ENCODE results near the gene S100PBP.

The S100PBP gene

GRCh38 chr1:32811917-32812316, 5.5 kb upstream of the S100PBP start:
- Histone ChIP-seq H3K27ac (ENCODE audit: low read length) (no peak overlapping the region), H3K4me1 (ENCODE audit: control insufficient read depth, low read depth, low read length) (peaks cover 12% of the 10 kb centered on the region), H3K36me3 (ENCODE audit: control insufficient read depth, low read depth, low read length) (peaks cover 32% of the 10 kb centered on the region), H3K9ac (ENCODE audit: low read length) (no peak overlapping the region), H3K4me3 (ENCODE audit: low read length) (no peak overlapping the region), H3K9me3 (ENCODE audit: control insufficient read depth, low read depth, low read length) (no peaks in the 10 kb centered on the region), H3K27me3 (ENCODE audit: control insufficient read depth, insufficient read depth, low read length) (no peaks in the 10 kb centered on the region)

GRCh38 chr1:32813941-32814739, 3.3 kb upstream of the S100PBP start:
- no peak overlapping the region for H3K4me3 ChIP-seq (ENCODE audit: low read length)
- peaks cover 21% of the 10 kb centered on the region for H3K4me1 ChIP-seq (ENCODE audit: control insufficient read depth, low read depth, low read length)
- H3K9ac ChIP-seq (ENCODE audit: low read length), result no peak overlapping the region
- no peaks in the 10 kb centered on the region for H3K27me3 ChIP-seq (ENCODE audit: control insufficient read depth, insufficient read depth, low read length)
- no peaks in the 10 kb centered on the region for H3K9me3 ChIP-seq (ENCODE audit: control insufficient read depth, low read depth, low read length)
- H3K36me3 ChIP-seq (ENCODE audit: control insufficient read depth, low read depth, low read length), result peaks cover 19% of the 10 kb centered on the region
- H3K27ac ChIP-seq (ENCODE audit: low read length), result no peak overlapping the region

DNA sequence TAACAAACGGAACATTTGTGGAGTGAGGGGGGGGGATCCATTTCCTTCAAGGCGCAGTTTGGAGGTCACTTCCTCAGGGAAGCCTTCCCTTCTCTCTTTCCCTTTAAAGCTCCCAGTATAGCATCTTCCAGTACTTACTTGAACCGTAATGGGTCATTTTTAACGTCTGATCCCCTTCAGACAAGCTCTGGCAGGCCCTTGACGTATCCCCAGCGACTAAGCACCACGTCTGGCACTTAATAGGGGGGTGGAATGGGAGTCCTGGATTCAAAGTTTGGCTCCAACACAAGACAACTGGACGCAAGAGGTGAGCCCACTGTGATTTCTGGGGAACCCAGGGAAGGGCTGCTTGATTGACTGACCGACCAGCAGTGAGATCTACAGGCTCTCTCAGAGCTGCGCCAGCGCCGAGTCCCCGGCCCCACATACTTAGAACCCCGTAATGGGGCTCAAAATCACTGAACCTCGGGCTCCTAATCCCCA, 736 bp upstream of the S100PBP start:
- Histone ChIP-seq H3K4me3 (ENCODE audit: low read length) (peak overlapping the region; percentile 99), H3K9ac (ENCODE audit: low read length) (peak overlapping the region; percentile 100), H3K9me3 (ENCODE audit: control insufficient read depth, low read depth, low read length) (no peaks in the 10 kb centered on the region), H3K27me3 (ENCODE audit: control insufficient read depth, insufficient read depth, low read length) (no peaks in the 10 kb centered on the region), H3K4me1 (ENCODE audit: control insufficient read depth, low read depth, low read length) (peaks cover 21% of the 10 kb centered on the region), H3K36me3 (ENCODE audit: control insufficient read depth, low read depth, low read length) (no peaks in the 10 kb centered on the region), H3K27ac (ENCODE audit: low read length) (peak overlapping the region; percentile 96)

- peak overlapping the region; percentile 98 for H3K9ac ChIP-seq (ENCODE audit: low read length)
- H3K36me3 ChIP-seq (ENCODE audit: control insufficient read depth, low read depth, low read length), result no peaks in the 10 kb centered on the region
- no peaks in the 10 kb centered on the region for H3K9me3 ChIP-seq (ENCODE audit: control insufficient read depth, low read depth, low read length)
- H3K4me3 ChIP-seq (ENCODE audit: low read length), result peak overlapping the region; percentile 99
- peak overlapping the region; percentile 97 for H3K27ac ChIP-seq (ENCODE audit: low read length)
- H3K27me3 ChIP-seq (ENCODE audit: control insufficient read depth, insufficient read depth, low read length), result no peaks in the 10 kb centered on the region
- peaks cover 14% of the 10 kb centered on the region for H3K4me1 ChIP-seq (ENCODE audit: control insufficient read depth, low read depth, low read length)
Measured at GRCh38 chr1:32817815-32818786, 648 bp downstream of the S100PBP start.

- Histone ChIP-seq H3K4me3 (ENCODE audit: low read length) (peak overlapping the region; percentile 99), H3K36me3 (ENCODE audit: control insufficient read depth, low read depth, low read length) (no peaks in the 10 kb centered on the region), H3K27ac (ENCODE audit: low read length) (peak overlapping the region; percentile 97), H3K4me1 (ENCODE audit: control insufficient read depth, low read depth, low read length) (peaks cover 14% of the 10 kb centered on the region), H3K9me3 (ENCODE audit: control insufficient read depth, low read depth, low read length) (no peaks in the 10 kb centered on the region), H3K27me3 (ENCODE audit: control insufficient read depth, insufficient read depth, low read length) (no peaks in the 10 kb centered on the region), H3K9ac (ENCODE audit: low read length) (peak overlapping the region; percentile 98)
Measured at GRCh38 chr1:32818804-32819541, 1.5 kb downstream of the S100PBP start.

GRCh38 chr1:32825181-32825580, 7.7 kb downstream of the S100PBP start:
- Histone ChIP-seq H3K4me3 (ENCODE audit: low read length) (no peak overlapping the region), H3K4me1 (ENCODE audit: control insufficient read depth, low read depth, low read length) (no peaks in the 10 kb centered on the region)

GRCh38 chr1:32828341-32828740, 10.9 kb downstream of the S100PBP start:
- Histone ChIP-seq H3K9ac (ENCODE audit: low read length) (no peak overlapping the region), H3K36me3 (ENCODE audit: control insufficient read depth, low read depth, low read length) (peaks cover 76% of the 10 kb centered on the region), H3K4me3 (ENCODE audit: low read length) (no peak overlapping the region), H3K9me3 (ENCODE audit: control insufficient read depth, low read depth, low read length) (no peaks in the 10 kb centered on the region), H3K4me1 (ENCODE audit: control insufficient read depth, low read depth, low read length) (no peaks in the 10 kb centered on the region), H3K27ac (ENCODE audit: low read length) (no peak overlapping the region), H3K27me3 (ENCODE audit: control insufficient read depth, insufficient read depth, low read length) (no peaks in the 10 kb centered on the region)

More at GRCh38 chr1:32825181-32825580, 7.7 kb downstream of the S100PBP start:
- Histone ChIP-seq H3K9ac (ENCODE audit: low read length) (no peak overlapping the region), H3K36me3 (ENCODE audit: control insufficient read depth, low read depth, low read length) (peaks cover 46% of the 10 kb centered on the region), H3K27me3 (ENCODE audit: control insufficient read depth, insufficient read depth, low read length) (no peaks in the 10 kb centered on the region), H3K27ac (ENCODE audit: low read length) (no peak overlapping the region), H3K9me3 (ENCODE audit: control insufficient read depth, low read depth, low read length) (no peaks in the 10 kb centered on the region)

GRCh38 chr1:32830092-32830852, 12.8 kb downstream of the S100PBP start:
- Histone ChIP-seq H3K36me3 (ENCODE audit: control insufficient read depth, low read depth, low read length) (peaks cover 81% of the 10 kb centered on the region), H3K9me3 (ENCODE audit: control insufficient read depth, low read depth, low read length) (no peaks in the 10 kb centered on the region)

DNA sequence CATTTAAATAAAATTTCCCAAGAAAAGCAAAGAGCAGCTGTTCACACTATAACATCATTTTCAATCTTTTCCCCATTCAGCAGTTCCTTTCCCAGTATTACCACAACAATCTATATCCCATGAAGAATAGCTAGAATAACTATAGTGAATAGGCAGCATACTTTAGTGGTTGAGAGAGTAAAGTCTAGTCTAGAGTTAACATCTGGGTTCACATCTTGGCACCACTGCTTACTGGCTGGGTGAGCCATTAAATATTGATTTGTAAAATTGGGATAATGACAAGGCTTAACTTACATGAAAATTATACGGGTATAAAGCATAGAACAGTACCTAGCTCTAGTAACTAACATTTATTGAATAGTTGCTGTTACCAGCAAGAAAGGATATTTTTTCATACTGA, 14.4 kb downstream of the S100PBP start:
- Histone ChIP-seq H3K27ac (ENCODE audit: low read length) (no peak overlapping the region), H3K4me1 (ENCODE audit: control insufficient read depth, low read depth, low read length) (no peaks in the 10 kb centered on the region), H3K27me3 (ENCODE audit: control insufficient read depth, insufficient read depth, low read length) (no peaks in the 10 kb centered on the region), H3K9me3 (ENCODE audit: control insufficient read depth, low read depth, low read length) (no peaks in the 10 kb centered on the region), H3K36me3 (ENCODE audit: control insufficient read depth, low read depth, low read length) (peaks cover 65% of the 10 kb centered on the region), H3K4me3 (ENCODE audit: low read length) (no peak overlapping the region), H3K9ac (ENCODE audit: low read length) (no peak overlapping the region)

More at GRCh38 chr1:32830092-32830852, 12.8 kb downstream of the S100PBP start:
- Histone ChIP-seq H3K4me3 (ENCODE audit: low read length) (no peak overlapping the region), H3K27ac (ENCODE audit: low read length) (no peak overlapping the region), H3K9ac (ENCODE audit: low read length) (no peak overlapping the region), H3K27me3 (ENCODE audit: control insufficient read depth, insufficient read depth, low read length) (no peaks in the 10 kb centered on the region), H3K4me1 (ENCODE audit: control insufficient read depth, low read depth, low read length) (no peaks in the 10 kb centered on the region)

DNA sequence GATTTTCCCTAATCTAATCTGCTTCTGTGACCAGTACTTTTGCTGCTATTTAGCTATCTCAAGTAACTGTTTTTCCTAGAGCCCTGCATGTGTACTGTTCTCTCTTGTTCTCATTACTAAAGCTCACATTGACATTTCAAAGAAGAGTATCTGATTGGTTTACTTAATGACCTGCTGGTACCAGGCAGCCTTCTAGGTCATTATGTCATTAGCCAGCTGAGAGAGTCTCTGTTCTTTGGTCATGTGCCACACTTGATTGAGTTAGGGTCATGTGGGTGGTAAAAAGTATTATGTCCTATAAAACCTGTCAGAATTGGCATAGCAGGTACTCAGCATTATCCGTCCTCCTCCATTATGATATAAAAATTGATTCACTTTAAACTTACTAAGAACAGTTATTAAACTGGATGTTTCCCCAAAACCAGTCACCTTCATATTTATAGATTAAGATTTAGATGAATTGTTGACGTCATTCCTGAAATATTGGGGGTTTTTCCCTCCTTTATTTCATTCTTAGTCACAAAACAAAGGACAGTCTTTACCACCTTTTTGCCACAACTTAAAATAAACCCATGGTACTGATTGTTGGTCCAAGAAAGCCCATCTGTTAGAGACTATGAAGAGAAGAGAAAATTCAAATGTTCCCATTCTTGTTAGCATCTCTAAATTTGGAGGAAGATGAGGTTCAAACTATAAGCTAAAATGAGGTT, 31.1 kb downstream of the S100PBP start:
- Histone ChIP-seq H3K4me3 (ENCODE audit: low read length) (no peak overlapping the region), H3K36me3 (ENCODE audit: control insufficient read depth, low read depth, low read length) (peaks cover 12% of the 10 kb centered on the region)

More for the DNA sequence above, 31.1 kb downstream of the S100PBP start:
- Histone ChIP-seq H3K27ac (ENCODE audit: low read length) (no peak overlapping the region), H3K9me3 (ENCODE audit: control insufficient read depth, low read depth, low read length) (no peaks in the 10 kb centered on the region), H3K27me3 (ENCODE audit: control insufficient read depth, insufficient read depth, low read length) (no peaks in the 10 kb centered on the region), H3K9ac (ENCODE audit: low read length) (no peak overlapping the region), H3K4me1 (ENCODE audit: control insufficient read depth, low read depth, low read length) (no peaks in the 10 kb centered on the region)

All from iPS-18a (cell line).